WTC11 (cell line): ENCODE measurements around the gene GCFC2. TPM values are rescaled to one million over a fixed set of nuclear protein-coding genes. Genes with fewer than 3 reads are reported as not detected.

Experiments used
- ATAC-seq: fragments of 200-7000 bp; cut with Tn5 transposase; 2 replicates; pipeline ENCODE4 v1.10.0; 2021; ENCODE audit warnings: mild to moderate bottlenecking, moderate library complexity
- CTCF ChIA-PET: fragments of 300-600 bp; sonication (Branson Sonifier 250); formaldehyde crosslinking; loops from one replicate; lab custom pipeline; 2021; ENCODE audit warnings: antibody characterized with exemption; lab: Charles Lee
- POLR2A ChIA-PET: fragments of 350-600 bp; sonication (Branson Sonifier 250); formaldehyde crosslinking; loops from one replicate; lab custom pipeline; 2021; ENCODE audit warnings: antibody characterized with exemption; lab: Charles Lee
- DNase-seq: peaks from one replicate; pipeline ENCODE4 v3.0.0; 2021; ENCODE audit warnings: low spot score
- H3K27ac Mint-ChIP-seq: 2 replicates; pipeline ENCODE4 v1.8.0; 2021; ENCODE audit warnings: mixed read lengths
- H3K27me3 Mint-ChIP-seq: 2 replicates; pipeline ENCODE4 v1.8.0; 2021; ENCODE audit warnings: low read depth, mild to moderate bottlenecking, moderate library complexity, mixed read lengths
- H3K36me3 Mint-ChIP-seq: 2 replicates; pipeline ENCODE4 v1.8.0; 2021; ENCODE audit warnings: mixed read lengths
- H3K4me1 Mint-ChIP-seq: 2 replicates; pipeline ENCODE4 v1.8.0; 2022; ENCODE audit warnings: mixed read lengths
- H3K4me3 Mint-ChIP-seq: 2 replicates; pipeline ENCODE4 v1.8.0; 2021; ENCODE audit warnings: mild to moderate bottlenecking, moderate library complexity, mixed read lengths
- H3K9me3 Mint-ChIP-seq: 2 replicates; pipeline ENCODE4 v1.8.0; 2021; ENCODE audit warnings: mixed read lengths
- ESRRA ChIP-seq: sonication (generic); formaldehyde crosslinking; IDR thresholded peaks from 2 replicates; pipeline ENCODE4 v1.8.1; 2022; ENCODE audit warnings: mild to moderate bottlenecking, missing genetic modification reagents, borderline replicate concordance
- FOXP1 ChIP-seq: sonication (generic); formaldehyde crosslinking; IDR thresholded peaks from 2 replicates; pipeline ENCODE4 v1.8.0; 2022; ENCODE audit warnings: missing genetic modification reagents, mild to moderate bottlenecking, moderate library complexity, borderline replicate concordance
- GRHL2 ChIP-seq: fragments of 250-450 bp; sonication (Bioruptor Pico); IDR thresholded peaks from 2 replicates; pipeline ENCODE4 v1.8.0; 2022; ENCODE audit warnings: mild to moderate bottlenecking, moderate library complexity; ENCODE audit not compliant: insufficient replicate concordance, severe bottlenecking
- GTF2I ChIP-seq: fragments of 250-450 bp; sonication (Bioruptor Pico); conservative IDR thresholded peaks from 2 replicates; pipeline ENCODE4 v1.4.0; 2021; ENCODE audit warnings: mild to moderate bottlenecking
- JAZF1 ChIP-seq: fragments of 250-450 bp; sonication (Bioruptor Pico); IDR thresholded peaks from 2 replicates; pipeline ENCODE4 v1.9.0; 2021; ENCODE audit warnings: moderate library complexity, mild to moderate bottlenecking, inconsistent platforms
- NR2C2 ChIP-seq: sonication (generic); formaldehyde crosslinking; IDR thresholded peaks from 2 replicates; pipeline ENCODE4 v1.8.0; 2022; ENCODE audit warnings: mild to moderate bottlenecking, missing genetic modification reagents
- OVOL2 ChIP-seq: fragments of 250-450 bp; sonication (Bioruptor Pico); IDR thresholded peaks from 2 replicates; pipeline ENCODE4 v1.9.0; 2021; ENCODE audit warnings: mild to moderate bottlenecking, borderline replicate concordance
- RELA ChIP-seq: sonication (generic); formaldehyde crosslinking; IDR thresholded peaks from 2 replicates; pipeline ENCODE4 v1.8.1; 2022; ENCODE audit warnings: missing genetic modification reagents, mild to moderate bottlenecking, borderline replicate concordance
- RORB ChIP-seq: fragments of 250-450 bp; sonication (Bioruptor Pico); IDR thresholded peaks from 2 replicates; pipeline ENCODE4 v1.9.0; 2021; ENCODE audit warnings: mild to moderate bottlenecking
- TEAD1 ChIP-seq: sonication (generic); formaldehyde crosslinking; IDR thresholded peaks from 2 replicates; pipeline ENCODE4 v1.8.0; 2022; ENCODE audit warnings: mild to moderate bottlenecking, missing genetic modification reagents
- ZNF138 ChIP-seq: sonication (generic); formaldehyde crosslinking; conservative IDR thresholded peaks from 2 replicates; pipeline ENCODE4 v1.8.1; 2022; ENCODE audit warnings: mild to moderate bottlenecking, moderate library complexity, missing genetic modification reagents
- total RNA-seq: library from RNA; stranded (reverse); gene quantifications from 3 replicates; pipeline ENCODE4 v1.2.3, GENCODE V29; 2021
- TF ChIP-seq, protein P1 (sequence below): sonication (generic); formaldehyde crosslinking; IDR thresholded peaks from 2 replicates; pipeline ENCODE4 v1.8.1; 2023; ENCODE audit warnings: mild to moderate bottlenecking, missing genetic modification reagents
- TF ChIP-seq, protein P2 (sequence below): sonication (generic); formaldehyde crosslinking; IDR thresholded peaks from 2 replicates; pipeline ENCODE4 v1.8.1; 2023; ENCODE audit warnings: mild to moderate bottlenecking, missing genetic modification reagents
- TF ChIP-seq, protein P3 (sequence below): sonication (generic); formaldehyde crosslinking; IDR thresholded peaks from 2 replicates; pipeline ENCODE4 v1.8.1; 2022; ENCODE audit warnings: mild to moderate bottlenecking, moderate library complexity, missing genetic modification reagents
- TF ChIP-seq, protein P4 (sequence below): sonication (generic); formaldehyde crosslinking; IDR thresholded peaks from 2 replicates; pipeline ENCODE4 v1.8.1; 2022; ENCODE audit warnings: low read depth, missing genetic modification reagents, borderline replicate concordance
- TF ChIP-seq, protein P5 (sequence below): fragments of 250-450 bp; sonication (Bioruptor Pico); IDR thresholded peaks from 2 replicates; pipeline ENCODE4 v1.9.0; 2021; ENCODE audit warnings: mild to moderate bottlenecking, borderline replicate concordance

GCFC2 gene
- total RNA-seq, 1 experiment from 2014 or later = 14.4 TPM

DNA sequence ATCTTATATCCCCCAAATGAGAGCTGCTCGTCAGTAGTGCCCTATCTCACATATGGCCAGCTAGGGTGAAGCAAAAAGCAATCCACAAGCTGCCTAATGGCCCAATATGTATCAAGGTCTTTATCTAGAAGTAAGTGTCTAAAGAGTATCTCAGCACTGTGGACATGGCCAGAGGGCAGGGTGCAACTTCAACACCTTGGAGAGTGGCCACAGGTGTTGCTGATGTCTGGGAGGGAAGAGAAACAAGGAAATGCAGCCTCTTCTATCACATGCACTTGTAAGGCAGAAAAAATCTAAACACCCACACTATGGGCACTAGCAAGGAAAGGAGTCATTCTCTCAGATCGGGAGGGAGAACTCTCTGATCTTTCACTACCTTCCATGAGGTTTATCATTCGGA lies 87.8 kb downstream of the GCFC2 start (continued):
- TF ChIP-seq, protein P1, sequence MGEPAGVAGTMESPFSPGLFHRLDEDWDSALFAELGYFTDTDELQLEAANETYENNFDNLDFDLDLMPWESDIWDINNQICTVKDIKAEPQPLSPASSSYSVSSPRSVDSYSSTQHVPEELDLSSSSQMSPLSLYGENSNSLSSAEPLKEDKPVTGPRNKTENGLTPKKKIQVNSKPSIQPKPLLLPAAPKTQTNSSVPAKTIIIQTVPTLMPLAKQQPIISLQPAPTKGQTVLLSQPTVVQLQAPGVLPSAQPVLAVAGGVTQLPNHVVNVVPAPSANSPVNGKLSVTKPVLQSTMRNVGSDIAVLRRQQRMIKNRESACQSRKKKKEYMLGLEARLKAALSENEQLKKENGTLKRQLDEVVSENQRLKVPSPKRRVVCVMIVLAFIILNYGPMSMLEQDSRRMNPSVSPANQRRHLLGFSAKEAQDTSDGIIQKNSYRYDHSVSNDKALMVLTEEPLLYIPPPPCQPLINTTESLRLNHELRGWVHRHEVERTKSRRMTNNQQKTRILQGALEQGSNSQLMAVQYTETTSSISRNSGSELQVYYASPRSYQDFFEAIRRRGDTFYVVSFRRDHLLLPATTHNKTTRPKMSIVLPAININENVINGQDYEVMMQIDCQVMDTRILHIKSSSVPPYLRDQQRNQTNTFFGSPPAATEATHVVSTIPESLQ = no peak

DNA sequence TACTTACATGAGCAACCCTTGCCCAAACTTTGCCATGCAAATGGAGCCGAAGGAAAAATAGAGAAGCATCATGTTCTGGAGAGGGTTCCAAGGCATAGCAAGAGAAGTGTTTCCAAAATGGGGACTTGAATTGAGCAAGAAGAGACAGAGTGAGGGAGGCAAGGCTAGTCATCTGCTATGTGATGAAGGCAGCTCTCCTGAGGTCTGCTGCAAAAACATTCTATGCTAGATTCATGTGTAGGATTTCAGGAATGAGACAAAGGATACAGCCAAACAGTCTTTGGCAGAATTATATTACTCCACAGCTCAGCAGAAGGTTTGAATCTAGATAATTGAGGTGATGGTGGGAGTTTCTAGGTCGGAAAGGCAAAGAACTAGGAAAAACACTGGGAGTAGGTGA lies 88.2 kb downstream of the GCFC2 start:
- Mint-ChIP-seq H3K4me1 (no peaks in the 10 kb centered on the region), H3K36me3 (no peaks in the 10 kb centered on the region), H3K9me3 (peaks cover 5% of the 10 kb centered on the region), H3K27ac (no peak overlapping the region), H3K27me3 (no peaks in the 10 kb centered on the region; the same call in none of the 2 replicates), H3K4me3 (no peak overlapping the region)
- DNase-seq = no peak
- ChIA-PET CTCF (no interaction called here), POLR2A (no interaction called here)
- TF ChIP-seq, protein P2, sequence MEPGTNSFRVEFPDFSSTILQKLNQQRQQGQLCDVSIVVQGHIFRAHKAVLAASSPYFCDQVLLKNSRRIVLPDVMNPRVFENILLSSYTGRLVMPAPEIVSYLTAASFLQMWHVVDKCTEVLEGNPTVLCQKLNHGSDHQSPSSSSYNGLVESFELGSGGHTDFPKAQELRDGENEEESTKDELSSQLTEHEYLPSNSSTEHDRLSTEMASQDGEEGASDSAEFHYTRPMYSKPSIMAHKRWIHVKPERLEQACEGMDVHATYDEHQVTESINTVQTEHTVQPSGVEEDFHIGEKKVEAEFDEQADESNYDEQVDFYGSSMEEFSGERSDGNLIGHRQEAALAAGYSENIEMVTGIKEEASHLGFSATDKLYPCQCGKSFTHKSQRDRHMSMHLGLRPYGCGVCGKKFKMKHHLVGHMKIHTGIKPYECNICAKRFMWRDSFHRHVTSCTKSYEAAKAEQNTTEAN = no peak
- no peak for TF ChIP-seq OVOL2 (CRISPR knock-in tag)
- ATAC-seq = no peak

DNA sequence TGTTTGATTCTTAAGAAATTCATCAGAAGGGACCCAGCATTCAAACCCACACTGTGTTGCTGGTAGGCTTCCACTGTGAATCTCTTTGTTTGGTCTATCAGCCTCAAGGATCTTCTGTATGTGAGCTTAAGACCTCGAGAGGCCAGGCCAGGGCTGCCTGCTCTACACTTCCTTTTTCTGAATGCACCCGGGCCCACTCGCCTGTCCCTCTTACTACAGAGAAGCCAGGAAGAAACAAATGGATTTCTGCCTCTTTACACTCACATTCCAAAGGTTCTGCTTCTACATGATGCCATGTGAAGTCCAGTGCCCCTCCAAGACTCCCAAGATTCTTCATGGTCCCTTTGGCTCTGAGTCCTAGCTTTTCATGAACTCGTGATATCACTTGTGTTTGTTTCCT lies 89.5 kb downstream of the GCFC2 start:
- H3K4me3 Mint-ChIP-seq = no peak overlapping the region
- peaks cover 9% of the 10 kb centered on the region for H3K9me3 Mint-ChIP-seq
- TF ChIP-seq RORB (CRISPR knock-in tag) (no peak), NR2C2 (CRISPR knock-in tag) (no peak), GTF2I (CRISPR knock-in tag) (no peak), JAZF1 (CRISPR knock-in tag) (no peak)
- TF ChIP-seq, all 79 proteins: peak for 0
- Mint-ChIP-seq H3K27me3 (no peaks in the 10 kb centered on the region; the same call in none of the 2 replicates), H3K4me1 (no peaks in the 10 kb centered on the region), H3K36me3 (no peaks in the 10 kb centered on the region), H3K27ac (no peak overlapping the region)
- ChIA-PET POLR2A (no interaction called here), CTCF (no interaction called here)
- DNase-seq (no peak), ATAC-seq (no peak)

DNA sequence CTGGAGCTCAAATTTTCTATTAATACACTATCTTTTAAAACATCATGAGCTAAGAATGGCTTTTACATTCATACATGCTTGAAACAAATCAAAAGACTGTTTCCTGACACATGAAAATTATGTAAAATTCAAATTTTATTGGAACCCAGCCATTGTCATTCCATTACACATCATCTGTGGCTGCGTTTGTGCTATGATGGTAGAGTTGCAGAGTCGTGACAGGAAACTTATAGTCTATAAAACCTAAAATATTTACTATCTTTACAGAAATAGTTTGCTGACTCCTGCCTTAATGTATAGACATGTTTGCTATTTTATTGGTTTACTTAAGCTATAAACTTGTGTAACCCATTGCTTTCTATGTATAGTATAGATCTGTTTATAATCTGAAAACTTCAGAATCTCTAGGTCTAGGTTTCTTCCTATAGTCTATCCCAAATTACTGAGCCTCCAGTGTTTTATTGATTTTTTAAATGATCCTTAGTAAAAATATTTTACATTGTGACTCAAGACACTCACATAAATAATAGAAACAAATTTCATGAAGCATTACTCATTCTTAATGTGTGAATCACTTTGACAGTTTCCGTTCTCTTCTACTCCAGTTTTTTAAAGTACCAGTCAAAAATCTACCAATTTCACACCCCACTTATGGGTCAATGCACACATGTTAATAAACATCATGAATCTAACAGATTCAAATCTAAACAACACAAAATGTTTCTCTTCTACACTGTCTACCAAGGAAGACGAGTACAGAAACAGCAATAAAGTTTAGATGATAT lies 90.6 kb downstream of the GCFC2 start:
- POLR2A ChIA-PET = no interaction called here
- no peaks in the 10 kb centered on the region for H3K36me3 Mint-ChIP-seq
- DNase-seq = no peak
- CTCF ChIA-PET = interaction anchor here (0.5 to 2.7 kb wide), 4 partner anchors 8 to 154 kb away, joined by 3 to 15 read pairs (median 6); no protein-coding TSS in a partner anchor
- H3K4me3 Mint-ChIP-seq = no peak overlapping the region
- H3K9me3 Mint-ChIP-seq = peaks cover 9% of the 10 kb centered on the region
- ATAC-seq = no peak
- H3K27me3 Mint-ChIP-seq = no peaks in the 10 kb centered on the region; the same call in none of the 2 replicates
- H3K4me1 Mint-ChIP-seq = no peaks in the 10 kb centered on the region
- H3K27ac Mint-ChIP-seq = no peak overlapping the region
- TF ChIP-seq RELA (CRISPR knock-in tag) = no peak
- TF ChIP-seq ESRRA (CRISPR knock-in tag) = no peak
- no peak for TF ChIP-seq GRHL2 (CRISPR knock-in tag)
- TF ChIP-seq, protein P3, sequence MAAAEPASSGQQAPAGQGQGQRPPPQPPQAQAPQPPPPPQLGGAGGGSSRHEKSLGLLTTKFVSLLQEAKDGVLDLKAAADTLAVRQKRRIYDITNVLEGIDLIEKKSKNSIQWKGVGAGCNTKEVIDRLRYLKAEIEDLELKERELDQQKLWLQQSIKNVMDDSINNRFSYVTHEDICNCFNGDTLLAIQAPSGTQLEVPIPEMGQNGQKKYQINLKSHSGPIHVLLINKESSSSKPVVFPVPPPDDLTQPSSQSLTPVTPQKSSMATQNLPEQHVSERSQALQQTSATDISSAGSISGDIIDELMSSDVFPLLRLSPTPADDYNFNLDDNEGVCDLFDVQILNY = no peak
- TF ChIP-seq, protein P4, sequence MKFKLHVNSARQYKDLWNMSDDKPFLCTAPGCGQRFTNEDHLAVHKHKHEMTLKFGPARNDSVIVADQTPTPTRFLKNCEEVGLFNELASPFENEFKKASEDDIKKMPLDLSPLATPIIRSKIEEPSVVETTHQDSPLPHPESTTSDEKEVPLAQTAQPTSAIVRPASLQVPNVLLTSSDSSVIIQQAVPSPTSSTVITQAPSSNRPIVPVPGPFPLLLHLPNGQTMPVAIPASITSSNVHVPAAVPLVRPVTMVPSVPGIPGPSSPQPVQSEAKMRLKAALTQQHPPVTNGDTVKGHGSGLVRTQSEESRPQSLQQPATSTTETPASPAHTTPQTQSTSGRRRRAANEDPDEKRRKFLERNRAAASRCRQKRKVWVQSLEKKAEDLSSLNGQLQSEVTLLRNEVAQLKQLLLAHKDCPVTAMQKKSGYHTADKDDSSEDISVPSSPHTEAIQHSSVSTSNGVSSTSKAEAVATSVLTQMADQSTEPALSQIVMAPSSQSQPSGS = no peak
- no peak for TF ChIP-seq FOXP1 (CRISPR knock-in tag)
- TF ChIP-seq RORB (CRISPR knock-in tag) = no peak
- TF ChIP-seq OVOL2 (CRISPR knock-in tag) = no peak
- no peak for TF ChIP-seq TEAD1
- TF ChIP-seq, protein P5, sequence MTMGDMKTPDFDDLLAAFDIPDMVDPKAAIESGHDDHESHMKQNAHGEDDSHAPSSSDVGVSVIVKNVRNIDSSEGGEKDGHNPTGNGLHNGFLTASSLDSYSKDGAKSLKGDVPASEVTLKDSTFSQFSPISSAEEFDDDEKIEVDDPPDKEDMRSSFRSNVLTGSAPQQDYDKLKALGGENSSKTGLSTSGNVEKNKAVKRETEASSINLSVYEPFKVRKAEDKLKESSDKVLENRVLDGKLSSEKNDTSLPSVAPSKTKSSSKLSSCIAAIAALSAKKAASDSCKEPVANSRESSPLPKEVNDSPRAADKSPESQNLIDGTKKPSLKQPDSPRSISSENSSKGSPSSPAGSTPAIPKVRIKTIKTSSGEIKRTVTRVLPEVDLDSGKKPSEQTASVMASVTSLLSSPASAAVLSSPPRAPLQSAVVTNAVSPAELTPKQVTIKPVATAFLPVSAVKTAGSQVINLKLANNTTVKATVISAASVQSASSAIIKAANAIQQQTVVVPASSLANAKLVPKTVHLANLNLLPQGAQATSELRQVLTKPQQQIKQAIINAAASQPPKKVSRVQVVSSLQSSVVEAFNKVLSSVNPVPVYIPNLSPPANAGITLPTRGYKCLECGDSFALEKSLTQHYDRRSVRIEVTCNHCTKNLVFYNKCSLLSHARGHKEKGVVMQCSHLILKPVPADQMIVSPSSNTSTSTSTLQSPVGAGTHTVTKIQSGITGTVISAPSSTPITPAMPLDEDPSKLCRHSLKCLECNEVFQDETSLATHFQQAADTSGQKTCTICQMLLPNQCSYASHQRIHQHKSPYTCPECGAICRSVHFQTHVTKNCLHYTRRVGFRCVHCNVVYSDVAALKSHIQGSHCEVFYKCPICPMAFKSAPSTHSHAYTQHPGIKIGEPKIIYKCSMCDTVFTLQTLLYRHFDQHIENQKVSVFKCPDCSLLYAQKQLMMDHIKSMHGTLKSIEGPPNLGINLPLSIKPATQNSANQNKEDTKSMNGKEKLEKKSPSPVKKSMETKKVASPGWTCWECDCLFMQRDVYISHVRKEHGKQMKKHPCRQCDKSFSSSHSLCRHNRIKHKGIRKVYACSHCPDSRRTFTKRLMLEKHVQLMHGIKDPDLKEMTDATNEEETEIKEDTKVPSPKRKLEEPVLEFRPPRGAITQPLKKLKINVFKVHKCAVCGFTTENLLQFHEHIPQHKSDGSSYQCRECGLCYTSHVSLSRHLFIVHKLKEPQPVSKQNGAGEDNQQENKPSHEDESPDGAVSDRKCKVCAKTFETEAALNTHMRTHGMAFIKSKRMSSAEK (CRISPR knock-in tag) = no peak
- TF ChIP-seq ZNF138 (CRISPR knock-in tag) = no peak
- TF ChIP-seq, protein P1 = no peak
